Endothelial cell of umbilical vein (primary cell): ENCODE results near the gene UNC50. TPM values are rescaled to one million over a fixed set of nuclear protein-coding genes. Genes with fewer than 3 reads are reported as not detected.

Experiments
- BruUV-seq: library from RNA; stranded (reverse); fragments of 400-500 nt; replicated peaks from 2 replicates; lab custom pipeline; 2021; lab: Mats Ljungman, UMichigan
- CTCF ChIA-PET: fragments of 300-600, 350-600 bp; sonication (Branson Sonifier 250); formaldehyde crosslinking; loops from one replicate; lab custom pipeline; 2021; ENCODE audit warnings: antibody characterized with exemption, inconsistent platforms; lab: Charles Lee
- POLR2A ChIA-PET: fragments of 300-600, 350-600 bp; sonication (Branson Sonifier 250); formaldehyde crosslinking; loops from one replicate; lab custom pipeline; 2021; ENCODE audit warnings: antibody characterized with exemption, inconsistent platforms; lab: Charles Lee
- DNase-seq: peaks from one replicate; pipeline ENCODE4 v3.0.0-alpha.2; 2011; ENCODE audit warnings: low read depth, low spot score
- FAIRE-seq: peaks from 2 replicates; lab custom pipeline; 2011; peaks lifted over from hg19 to GRCh38; lab: Jason Lieb, UNC
- H2AFZ ChIP-seq: 2 replicates; pipeline ENCODE4 v1.6.0; 2012; ENCODE audit warnings: low read depth, low read length, control low read depth, inconsistent platforms
- H3K27ac ChIP-seq: 2 replicates; pipeline ENCODE4 v1.5.1; 2011; ENCODE audit warnings: low read depth, mild to moderate bottlenecking, control low read depth, low read length, moderate library complexity; ENCODE audit not compliant: insufficient read depth
- H3K27me3 ChIP-seq, 2 experiments: 2 replicates each; pipeline versions ENCODE4 v1.6.0 to v1.6.1; 2011; ENCODE audit warnings: low read length in 2 of 2, mixed read lengths in 1 of 2; ENCODE audit not compliant: control insufficient read depth in 2 of 2, insufficient read depth in 2 of 2
- H3K36me3 ChIP-seq, 2 experiments: 2 replicates in 1 of 2; 3 replicates in 1 of 2; pipeline ENCODE4 v1.5.1; 2011; ENCODE audit warnings: low read length in 2 of 2, mild to moderate bottlenecking in 1 of 2, moderate library complexity in 1 of 2; ENCODE audit not compliant: control insufficient read depth in 2 of 2, insufficient read depth in 2 of 2; ENCODE audit errors: extremely low read depth in 1 of 2
- H3K4me1 ChIP-seq: 3 replicates; pipeline ENCODE4 v1.5.1; 2011; ENCODE audit warnings: mild to moderate bottlenecking, low read length; ENCODE audit not compliant: control insufficient read depth, insufficient read depth; ENCODE audit errors: extremely low read depth
- H3K4me2 ChIP-seq: 2 replicates; pipeline ENCODE4 v1.6.1; 2011; ENCODE audit warnings: low read length, control low read depth, mixed read lengths; ENCODE audit not compliant: insufficient read depth
- H3K4me3 ChIP-seq, 3 experiments: fragments of 200-600 bp in 1 of 3; sonication (generic), shearing (Covaris generic) in 1 of 3; replicated peaks in 1 of 3; 2 replicates each; pipeline ENCODE4 v1.5.1; 2011 to 2016; ENCODE audit warnings: control low read depth in 3 of 3, low read length in 3 of 3, mild to moderate bottlenecking in 2 of 3, inconsistent platforms in 1 of 3, low read depth in 1 of 3, moderate library complexity in 1 of 3; ENCODE audit not compliant: insufficient read depth in 1 of 3
- H3K79me2 ChIP-seq: 2 replicates; pipeline ENCODE4 v1.6.0; 2012; ENCODE audit warnings: low read length, inconsistent platforms; ENCODE audit not compliant: control insufficient read depth, insufficient read depth
- H3K9ac ChIP-seq: replicated peaks from 2 replicates; pipeline ENCODE3; 2011; ENCODE audit warnings: low read length, control low read depth; ENCODE audit not compliant: insufficient read depth; ENCODE audit errors: extremely low read depth
- H3K9me1 ChIP-seq: replicated peaks from 3 replicates; pipeline ENCODE4 v1.6.0; 2011; ENCODE audit warnings: mild to moderate bottlenecking, low read length; ENCODE audit not compliant: control insufficient read depth, insufficient read depth; ENCODE audit errors: extremely low read depth
- H3K9me3 ChIP-seq: replicated peaks from 2 replicates; pipeline ENCODE4 v1.5.1; 2012; ENCODE audit warnings: low read length, inconsistent platforms; ENCODE audit not compliant: control insufficient read depth, insufficient read depth
- H4K20me1 ChIP-seq: replicated peaks from 2 replicates; pipeline ENCODE3; 2011; ENCODE audit warnings: mild to moderate bottlenecking, low read length; ENCODE audit not compliant: control insufficient read depth, insufficient read depth; ENCODE audit errors: extremely low read depth
- CTCF ChIP-seq, 2 donors: IDR thresholded peaks; 1 replicate in 1 of 2; 2 replicates in 1 of 2; pipeline ENCODE4 v1.5.1; 2011; ENCODE audit warnings: low read length in 2 of 2, mild to moderate bottlenecking in 2 of 2, moderate library complexity in 2 of 2, control low read depth in 1 of 2, inconsistent platforms in 1 of 2, low read depth in 1 of 2; ENCODE audit not compliant: insufficient read depth in 1 of 2; ENCODE audit errors: extremely low read depth in 1 of 2
- EZH2 ChIP-seq: IDR thresholded peaks from 2 replicates; pipeline ENCODE4 v1.6.1; 2012; ENCODE audit warnings: borderline replicate concordance, low read depth, mild to moderate bottlenecking, moderate library complexity, low read length, inconsistent platforms; ENCODE audit not compliant: severe bottlenecking
- FOS ChIP-seq: IDR thresholded peaks from 2 replicates; pipeline ENCODE4 v1.6.1; 2011; ENCODE audit warnings: mild to moderate bottlenecking, low read length, moderate library complexity, borderline replicate concordance; ENCODE audit not compliant: insufficient read depth
- GATA2 ChIP-seq: IDR thresholded peaks from 2 replicates; pipeline ENCODE4 v1.7.0; 2011; ENCODE audit warnings: low read depth, mild to moderate bottlenecking, moderate library complexity, mixed read lengths, low read length; ENCODE audit not compliant: insufficient read length, insufficient read depth
- JUN ChIP-seq: IDR thresholded peaks from 2 replicates; pipeline ENCODE4 v1.6.1; 2011; ENCODE audit warnings: borderline replicate concordance, low read depth; ENCODE audit not compliant: insufficient read length, insufficient read depth
- MAX ChIP-seq: IDR thresholded peaks from 2 replicates; pipeline ENCODE4 v1.6.1; 2011; ENCODE audit not compliant: insufficient read depth, insufficient read length
- MYC ChIP-seq: IDR thresholded peaks from one replicate; pipeline ENCODE4 v1.6.1; 2011; ENCODE audit warnings: mild to moderate bottlenecking, low read depth, low read length
- POLR2A ChIP-seq: IDR thresholded peaks from 2 replicates; pipeline ENCODE4 v1.6.1; 2012; ENCODE audit warnings: low read depth, mild to moderate bottlenecking, control low read depth, low read length
- POLR2AphosphoS5 ChIP-seq: IDR thresholded peaks from 2 replicates; pipeline ENCODE4 v1.6.1; 2012; ENCODE audit warnings: low read depth, mild to moderate bottlenecking, control low read depth, low read length, moderate library complexity; ENCODE audit not compliant: insufficient read depth
- dilution Hi-C: fragments of 300-500 bp; cut with MboI; formaldehyde crosslinking; loops from one replicate; pipeline ENCODE4 v1.15.0; 2019; ENCODE audit warnings: low sequenced_read_pairs; ENCODE audit not compliant: extremely low pct_ligation_motif_present
- intact Hi-C: fragments of 100-400 bp; cut with micrococcal nuclease; formaldehyde crosslinking; loops from one replicate; pipeline ENCODE4 v1.10.0; 2022
- polyA plus RNA-seq, 4 experiments: library from polyadenylated mRNA; depleted of rRNA in 3 of 4; stranded (reverse) in 3 of 4; unstranded in 1 of 4; fragments of >200 nt; gene quantifications; 2 replicates each; pipeline versions ENCODE4 v1.2.1 to v1.2.3, GENCODE V29; 2011 to 2012; ENCODE audit warnings: missing spikeins in 1 of 4
- total RNA-seq: library from RNA; stranded (reverse); gene quantifications from 2 replicates; pipeline ENCODE4 v1.2.3, GENCODE V29; 2021

The UNC50 gene
- total and polyA plus RNA-seq, 2 donors (not counting 3 experiments of a cell fraction or from before 2014, with no cell fraction given), result 33.5 to 56.6 TPM

- Histone ChIP-seq H2AFZ (no peak overlapping the region), H3K79me2 (no peaks in the 10 kb centered on the region), H3K4me3 (no peak overlapping the region), H3K4me2 (no peak overlapping the region), H3K27ac (no peak overlapping the region), H3K36me3 (peaks cover 4 to 33% of the 10 kb centered on the region in 2 experiments), H3K9me1 (no peaks in the 10 kb centered on the region), H3K9me3 (no peaks in the 10 kb centered on the region), H3K27me3 (no peaks in the 10 kb centered on the region), H4K20me1 (no peaks in the 10 kb centered on the region), H3K4me1 (no peaks in the 10 kb centered on the region), H3K9ac (no peak overlapping the region)
- no TSS peak for BruUV-seq
- dilution Hi-C loops (no loop called here), intact Hi-C loops (no loop called here)
- DNase-seq (no peak), FAIRE-seq (no peak)
- POLR2A ChIA-PET, result no interaction called here
- TF ChIP-seq FOS (no peak), JUN (no peak), POLR2AphosphoS5 (no peak), MYC (no peak), POLR2A (no peak), CTCF (IDR thresholded peaks at IDR 0.05; ENCODE audit: extremely low read depth in 1 of 2, insufficient read depth in 1 of 2, low read depth in 1 of 2, low read length in 2 of 2) (no peak), GATA2 (no peak), EZH2 (no peak), MAX (no peak)
- CTCF ChIA-PET, result no interaction called here
These were observed 42.4 kb upstream of the UNC50 start for GRCh38 chr2:98565941-98566340.
